ENCODE measurements around the gene AKR1B15. TPM values are rescaled to one million over a fixed set of nuclear protein-coding genes. Genes with fewer than 3 reads are reported as not detected.

AKR1B15 gene
- total and polyA plus RNA-seq, 8 donors = 0.25 TPM; not detected in 7

GRCh38 chr7:134542195-134542771 is 6.6 kb upstream of the AKR1B15 start:
- no peak for DNase-seq
- 46 to 55% methylated on average over 8 of the region's 8 CpGs for WGBS, 2 donors
- Histone ChIP-seq H3K27me3 (no peaks in the 10 kb centered on the region), H3K4me3 (no peak overlapping the region), H3K27ac (no peak overlapping the region), H3K4me1 (no peaks in the 10 kb centered on the region), H3K36me3 (no peaks in the 10 kb centered on the region), H3K9me3 (no peaks in the 10 kb centered on the region)
- TF ChIP-seq CTCF (IDR thresholded peaks at IDR 0.05) = no peak
- ATAC-seq = no peak
- intact Hi-C loops (cut with DNase I) = no loop called here
- no peak for FAIRE-seq

GRCh38 chr7:134545380-134545779 is 3.5 kb upstream of the AKR1B15 start:
- intact Hi-C loops (cut with DNase I) = no loop called here
- H3K36me3 ChIP-seq = no peaks in the 10 kb centered on the region
- DNase-seq (no peak), ATAC-seq (no peak), FAIRE-seq (no peak)
- no peak overlapping the region for H3K4me3 ChIP-seq
- H3K4me1 ChIP-seq = no peaks in the 10 kb centered on the region
- TF ChIP-seq CTCF (IDR thresholded peaks at IDR 0.05) = no peak
- H3K27ac ChIP-seq = no peak overlapping the region
- H3K9me3 ChIP-seq = no peaks in the 10 kb centered on the region
- no peaks in the 10 kb centered on the region for H3K27me3 ChIP-seq
- whole genome bisulfite sequencing, 2 donors = 58 to 62% methylated on average over 4 of the region's 4 CpGs

GRCh38 chr7:134545918-134546317 is 3.0 kb upstream of the AKR1B15 start:
- 68 to 80% methylated on average over 3 of the region's 3 CpGs for WGBS, 2 donors

GRCh38 chr7:134546955-134547354 is 2.0 kb upstream of the AKR1B15 start:
- H3K27ac ChIP-seq = no peak overlapping the region
- 0% methylated on average over 1 of the region's 1 CpG for WGBS, 2 donors
- no peaks in the 10 kb centered on the region for H3K4me1 ChIP-seq
- FAIRE-seq (no peak), DNase-seq (no peak), ATAC-seq (peak in 2 of 4 donors; percentile 5 to 13)
- intact Hi-C loops (cut with DNase I) = no loop called here
- H3K36me3 ChIP-seq = no peaks in the 10 kb centered on the region
- no peaks in the 10 kb centered on the region for H3K9me3 ChIP-seq
- no peak for TF ChIP-seq CTCF (IDR thresholded peaks at IDR 0.05)
- peak overlapping the region in 1 of 4 donors; percentile 35 for H3K4me3 ChIP-seq
- no peaks in the 10 kb centered on the region for H3K27me3 ChIP-seq

More at GRCh38 chr7:134545918-134546317, 3.0 kb upstream of the AKR1B15 start:
- Histone ChIP-seq H3K4me3 (no peak overlapping the region), H3K9me3 (no peaks in the 10 kb centered on the region), H3K27ac (no peak overlapping the region), H3K27me3 (no peaks in the 10 kb centered on the region), H3K4me1 (no peaks in the 10 kb centered on the region), H3K36me3 (no peaks in the 10 kb centered on the region)
- intact Hi-C loops (cut with DNase I) = no loop called here
- DNase-seq (no peak), FAIRE-seq (no peak), ATAC-seq (no peak)
- no peak for TF ChIP-seq CTCF (IDR thresholded peaks at IDR 0.05)

- no peaks in the 10 kb centered on the region for H3K4me1 ChIP-seq
- H3K36me3 ChIP-seq = no peaks in the 10 kb centered on the region
- DNase-seq (peak; percentile 64 to 86 (median 76)), FAIRE-seq (no peak), ATAC-seq (peak; percentile 95 to 99 (median 96))
- H3K27ac ChIP-seq = no peak overlapping the region
- TF ChIP-seq CTCF (IDR thresholded peaks at IDR 0.05) = peak; percentile 63 to 84 (median 78)
- no peaks in the 10 kb centered on the region for H3K27me3 ChIP-seq
- H3K9me3 ChIP-seq = no peaks in the 10 kb centered on the region
- WGBS, 2 donors = 3 to 4% methylated on average over 16 of the region's 16 CpGs
- intact Hi-C loops (cut with DNase I) = no loop called here
- peak overlapping the region in 2 of 4 donors; percentile 26 to 35 for H3K4me3 ChIP-seq
These were observed 1.4 kb upstream of the AKR1B15 start for GRCh38 chr7:134547397-134548054.

Measured in pancreas (tissue), 10 donors.